ENCODE results near the gene DLGAP4.

Gene DLGAP4

DNA sequence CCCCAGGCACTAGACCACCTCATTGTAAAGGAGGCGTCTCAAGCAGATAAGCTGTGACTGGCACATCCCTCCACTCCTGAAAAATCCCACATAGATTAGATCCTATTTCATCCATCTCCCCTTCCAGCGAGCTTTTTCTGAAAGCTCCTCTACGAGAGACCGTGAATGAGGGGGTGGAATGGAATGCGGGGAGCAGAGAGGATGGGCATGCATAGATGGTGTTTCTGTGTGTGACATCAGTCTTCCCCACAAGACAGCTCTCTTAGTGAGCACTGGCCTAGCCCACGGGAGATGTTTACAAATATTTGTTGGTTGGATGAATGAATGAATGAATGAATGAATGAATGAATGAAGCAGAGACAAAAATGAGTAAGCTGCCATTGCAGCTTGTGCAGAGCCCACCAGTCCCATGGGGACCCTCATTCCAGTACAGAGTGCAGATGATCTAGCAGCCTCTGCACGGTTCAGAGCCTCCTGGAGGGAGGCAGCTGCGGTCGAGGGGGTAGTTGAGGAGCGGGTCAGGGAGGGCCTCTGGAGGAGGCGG, 98.4 kb downstream of the DLGAP4 start:
- no peak for DNase-seq (ENCODE audit: low read depth)
- H3K4me3 ChIP-seq (ENCODE audit: low read length): no peak overlapping the region
- TF ChIP-seq, protein P1, sequence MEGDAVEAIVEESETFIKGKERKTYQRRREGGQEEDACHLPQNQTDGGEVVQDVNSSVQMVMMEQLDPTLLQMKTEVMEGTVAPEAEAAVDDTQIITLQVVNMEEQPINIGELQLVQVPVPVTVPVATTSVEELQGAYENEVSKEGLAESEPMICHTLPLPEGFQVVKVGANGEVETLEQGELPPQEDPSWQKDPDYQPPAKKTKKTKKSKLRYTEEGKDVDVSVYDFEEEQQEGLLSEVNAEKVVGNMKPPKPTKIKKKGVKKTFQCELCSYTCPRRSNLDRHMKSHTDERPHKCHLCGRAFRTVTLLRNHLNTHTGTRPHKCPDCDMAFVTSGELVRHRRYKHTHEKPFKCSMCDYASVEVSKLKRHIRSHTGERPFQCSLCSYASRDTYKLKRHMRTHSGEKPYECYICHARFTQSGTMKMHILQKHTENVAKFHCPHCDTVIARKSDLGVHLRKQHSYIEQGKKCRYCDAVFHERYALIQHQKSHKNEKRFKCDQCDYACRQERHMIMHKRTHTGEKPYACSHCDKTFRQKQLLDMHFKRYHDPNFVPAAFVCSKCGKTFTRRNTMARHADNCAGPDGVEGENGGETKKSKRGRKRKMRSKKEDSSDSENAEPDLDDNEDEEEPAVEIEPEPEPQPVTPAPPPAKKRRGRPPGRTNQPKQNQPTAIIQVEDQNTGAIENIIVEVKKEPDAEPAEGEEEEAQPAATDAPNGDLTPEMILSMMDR (conservative IDR thresholded peaks at IDR 0.05; ENCODE audit: low read length): no peak

DNA sequence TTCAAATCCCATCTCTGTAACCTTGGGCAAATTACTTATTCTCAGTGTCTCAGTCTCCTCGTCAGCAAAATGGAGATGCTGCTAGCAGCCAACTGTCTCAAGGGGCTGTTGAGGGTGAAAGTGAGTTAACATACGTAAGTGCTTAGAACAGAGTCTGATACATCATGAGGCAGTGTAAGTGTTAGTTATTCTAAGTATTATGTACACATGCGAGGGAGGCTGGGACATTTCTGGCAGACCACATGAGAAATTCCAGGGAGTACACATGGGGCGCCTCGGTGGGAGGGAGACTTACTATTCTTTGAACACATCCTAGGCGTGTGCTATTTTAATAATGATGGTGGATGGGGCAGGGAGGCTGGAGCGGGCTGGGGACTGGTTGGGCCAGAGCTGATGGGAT, 99.1 kb downstream of the DLGAP4 start:
- TF ChIP-seq, protein P1 (conservative IDR thresholded peaks at IDR 0.05; ENCODE audit: low read length): no peak
- no peak for DNase-seq (ENCODE audit: low read depth)
- H3K4me3 ChIP-seq (ENCODE audit: low read length): no peak overlapping the region

DNA sequence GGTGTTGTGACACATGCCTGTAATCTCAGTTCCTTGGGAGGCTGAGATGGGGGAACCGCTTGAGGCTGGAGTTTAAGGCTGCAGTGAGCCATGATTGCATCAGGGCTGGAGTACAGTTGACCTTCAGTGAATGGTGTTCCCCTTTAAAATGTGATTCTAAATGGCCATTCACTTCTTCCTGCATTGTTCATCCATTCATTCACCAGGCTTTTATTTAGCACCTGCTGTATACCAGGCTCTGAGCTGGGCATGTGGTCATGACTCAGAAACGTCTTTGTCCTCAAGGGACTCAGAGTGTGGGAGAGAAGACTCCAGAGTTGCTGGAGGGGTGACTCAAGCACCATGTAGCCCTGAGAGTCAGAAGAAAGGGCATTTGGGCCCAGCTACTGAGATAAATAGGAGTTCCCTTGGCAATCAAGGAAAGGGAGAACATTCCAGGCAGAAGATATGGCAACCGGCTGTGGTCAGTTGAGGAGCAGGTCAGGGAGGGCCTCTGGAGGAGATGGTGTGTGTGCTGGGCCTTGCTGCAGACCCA, 101.1 kb downstream of the DLGAP4 start:
- no peak overlapping the region for H3K4me3 ChIP-seq (ENCODE audit: low read length)
- DNase-seq (ENCODE audit: low read depth): peak; percentile 21
- TF ChIP-seq, protein P1 (conservative IDR thresholded peaks at IDR 0.05; ENCODE audit: low read length): no peak

DNA sequence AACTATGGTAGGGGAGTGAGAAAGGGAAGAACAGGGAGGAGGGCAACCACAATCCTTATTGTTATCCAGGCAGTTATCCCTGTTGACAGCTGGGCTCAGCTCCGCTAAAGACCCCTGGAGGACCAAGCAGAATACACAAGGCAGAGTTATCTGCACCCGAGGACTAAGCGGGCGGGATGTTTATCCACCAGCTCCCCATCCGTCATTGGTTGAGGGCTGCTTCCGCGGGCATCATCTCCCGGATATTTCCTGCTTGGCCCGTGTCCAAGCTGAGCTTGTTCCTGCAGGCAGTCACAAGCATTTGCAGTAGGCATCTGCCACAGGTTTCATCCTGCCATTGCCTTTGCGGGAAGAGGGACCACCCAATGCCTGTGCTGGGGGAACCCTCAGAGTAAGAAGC, 102.1 kb downstream of the DLGAP4 start:
- TF ChIP-seq, protein P1 (conservative IDR thresholded peaks at IDR 0.05; ENCODE audit: low read length): no peak
- H3K4me3 ChIP-seq (ENCODE audit: low read length): no peak overlapping the region
- peak; percentile 9 for DNase-seq (ENCODE audit: low read depth)

DNA sequence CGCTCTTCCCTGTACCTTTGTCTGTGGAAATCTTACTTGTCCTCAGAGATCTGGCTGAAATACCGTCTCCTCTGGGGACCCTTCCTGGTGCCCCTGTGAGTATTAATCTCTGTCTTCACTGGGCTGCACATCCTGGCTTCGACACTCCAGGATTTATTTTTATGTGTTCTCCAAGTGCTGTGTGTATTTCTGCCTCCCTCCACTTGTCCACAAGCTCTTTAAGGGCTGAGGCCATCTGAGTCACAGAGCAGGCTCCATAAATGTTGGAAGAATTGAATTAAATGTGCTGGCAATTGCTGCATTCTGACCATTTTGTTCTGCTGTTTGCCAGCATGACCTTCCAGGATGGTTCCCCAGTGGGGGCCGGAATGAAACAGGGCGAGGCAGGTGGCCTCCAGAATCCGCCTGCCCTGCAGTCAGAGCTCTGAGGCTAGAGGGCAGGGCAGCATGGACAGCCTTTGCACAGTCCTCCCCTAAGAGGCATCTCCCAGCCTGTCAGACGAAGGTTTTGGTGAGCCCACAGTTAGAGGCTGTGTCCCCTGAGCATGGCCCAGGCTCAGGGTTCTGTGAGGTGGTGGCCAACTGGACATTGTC, 105.8 kb downstream of the DLGAP4 start:
- H3K4me3 ChIP-seq (ENCODE audit: low read length): no peak overlapping the region
- no peak for DNase-seq (ENCODE audit: low read depth)
- TF ChIP-seq, protein P1 (conservative IDR thresholded peaks at IDR 0.05; ENCODE audit: low read length): no peak

DNA sequence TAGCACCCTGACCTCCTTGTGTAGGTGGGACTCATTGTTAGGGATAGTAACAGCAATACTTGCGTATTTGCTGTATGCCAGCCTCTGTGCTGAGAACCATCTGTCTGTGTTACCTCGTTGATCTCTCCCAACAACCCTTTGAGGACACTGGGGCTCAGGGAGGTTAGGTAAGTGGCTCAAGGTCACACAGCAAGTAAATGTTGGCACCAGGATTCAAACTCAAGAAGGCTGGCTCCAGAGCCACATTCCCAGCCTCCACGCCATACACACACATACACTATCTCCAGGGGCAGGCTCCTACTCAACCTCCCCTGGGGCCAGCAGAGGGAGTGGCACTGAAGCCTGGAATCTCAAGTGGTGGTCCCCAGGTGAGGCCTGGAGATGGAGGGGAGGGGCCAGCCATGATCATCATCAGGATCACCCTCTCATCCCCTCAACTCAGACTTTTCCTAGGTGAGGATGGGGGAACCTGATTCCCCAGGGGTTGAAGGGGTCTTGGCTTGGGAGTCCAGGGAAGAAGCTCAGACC, 109.4 kb downstream of the DLGAP4 start:
- no peak for DNase-seq (ENCODE audit: low read depth)
- H3K4me3 ChIP-seq (ENCODE audit: low read length): no peak overlapping the region
- TF ChIP-seq, protein P1 (conservative IDR thresholded peaks at IDR 0.05; ENCODE audit: low read length): no peak

DNA sequence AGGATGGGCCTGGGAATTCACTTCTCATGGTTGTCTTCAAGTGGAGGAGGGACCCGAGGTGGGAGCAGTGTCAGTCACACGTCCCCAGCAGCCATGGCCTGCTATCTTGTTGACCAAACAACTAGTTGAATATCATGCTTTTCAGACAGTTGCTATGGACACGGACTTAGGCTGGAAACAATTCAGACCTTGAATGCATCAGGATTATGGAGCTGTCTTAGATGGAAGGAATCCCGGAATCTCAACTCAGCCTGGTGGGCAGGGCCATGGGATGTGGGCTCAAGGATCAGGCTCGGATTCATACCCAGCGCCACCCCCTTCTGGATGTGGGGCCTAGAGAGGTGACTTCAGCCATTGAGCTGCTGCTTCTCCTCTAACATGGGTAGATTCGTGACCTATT, 112.6 kb downstream of the DLGAP4 start:
- TF ChIP-seq, protein P1 (conservative IDR thresholded peaks at IDR 0.05; ENCODE audit: low read length): no peak
- no peak for DNase-seq (ENCODE audit: low read depth)
- no peak overlapping the region for H3K4me3 ChIP-seq (ENCODE audit: low read length)

Measured in AG10803 (cell line).